AG09319 (cell line): ENCODE results near the gene UBR2.

ENCODE experiments used
- DNase-seq: peaks from one replicate; pipeline ENCODE4 v3.0.0-alpha.2; 2010; ENCODE audit warnings: low read depth; ENCODE audit errors: extremely low read depth
- TF ChIP-seq, protein P1 (sequence below): IDR thresholded peaks from 2 replicates; pipeline ENCODE4 v1.5.1; 2011; ENCODE audit warnings: low read depth, mild to moderate bottlenecking, inconsistent platforms, low read length, moderate library complexity

UBR2 gene

DNA sequence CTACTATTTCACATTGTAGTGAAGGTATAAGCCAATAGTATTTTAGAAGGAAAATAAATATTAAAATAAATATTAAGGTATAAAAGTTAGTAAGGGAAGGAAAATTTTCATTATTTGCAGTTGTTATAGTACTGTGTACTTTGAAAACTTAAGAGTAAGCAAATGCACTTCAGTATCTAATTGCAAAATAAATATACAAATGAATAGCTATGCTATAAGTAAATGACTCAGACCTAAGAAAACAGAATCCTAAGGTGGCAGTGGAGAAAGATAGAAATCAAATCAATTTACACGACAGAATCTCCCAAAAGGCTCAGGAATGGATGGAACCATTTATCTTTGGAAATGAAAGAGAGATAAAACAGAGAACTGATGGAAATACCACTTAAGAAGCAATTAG, 24.7 kb upstream of the UBR2 start:
- no peak for DNase-seq
- TF ChIP-seq, protein P1, sequence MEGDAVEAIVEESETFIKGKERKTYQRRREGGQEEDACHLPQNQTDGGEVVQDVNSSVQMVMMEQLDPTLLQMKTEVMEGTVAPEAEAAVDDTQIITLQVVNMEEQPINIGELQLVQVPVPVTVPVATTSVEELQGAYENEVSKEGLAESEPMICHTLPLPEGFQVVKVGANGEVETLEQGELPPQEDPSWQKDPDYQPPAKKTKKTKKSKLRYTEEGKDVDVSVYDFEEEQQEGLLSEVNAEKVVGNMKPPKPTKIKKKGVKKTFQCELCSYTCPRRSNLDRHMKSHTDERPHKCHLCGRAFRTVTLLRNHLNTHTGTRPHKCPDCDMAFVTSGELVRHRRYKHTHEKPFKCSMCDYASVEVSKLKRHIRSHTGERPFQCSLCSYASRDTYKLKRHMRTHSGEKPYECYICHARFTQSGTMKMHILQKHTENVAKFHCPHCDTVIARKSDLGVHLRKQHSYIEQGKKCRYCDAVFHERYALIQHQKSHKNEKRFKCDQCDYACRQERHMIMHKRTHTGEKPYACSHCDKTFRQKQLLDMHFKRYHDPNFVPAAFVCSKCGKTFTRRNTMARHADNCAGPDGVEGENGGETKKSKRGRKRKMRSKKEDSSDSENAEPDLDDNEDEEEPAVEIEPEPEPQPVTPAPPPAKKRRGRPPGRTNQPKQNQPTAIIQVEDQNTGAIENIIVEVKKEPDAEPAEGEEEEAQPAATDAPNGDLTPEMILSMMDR: no peak

DNA sequence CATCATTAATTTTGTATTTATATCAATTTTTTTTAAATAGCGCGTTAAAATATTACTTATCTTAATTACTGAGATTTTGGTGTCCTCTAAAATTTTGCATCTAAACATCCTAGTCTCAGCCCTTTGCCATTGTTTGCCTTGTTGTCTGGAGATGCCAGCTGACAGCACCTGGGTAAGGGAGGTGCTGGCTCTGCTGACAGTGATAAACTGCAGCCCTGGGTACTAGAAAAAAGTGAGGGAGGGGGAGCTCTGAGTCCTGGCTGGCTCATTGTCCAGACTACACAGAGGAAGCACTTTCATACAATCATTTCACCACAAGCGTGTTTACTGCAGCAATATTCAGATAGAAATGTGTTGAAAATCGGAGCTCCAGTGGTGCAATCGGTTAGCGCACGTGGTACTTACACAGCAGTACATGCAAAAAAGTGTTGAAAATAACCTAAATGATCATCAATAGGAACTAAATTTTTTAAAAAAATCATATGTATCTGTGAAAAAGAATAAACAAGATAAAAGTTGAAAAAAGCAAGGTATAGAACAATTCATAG, 18.5 kb upstream of the UBR2 start:
- no peak for DNase-seq

DNA sequence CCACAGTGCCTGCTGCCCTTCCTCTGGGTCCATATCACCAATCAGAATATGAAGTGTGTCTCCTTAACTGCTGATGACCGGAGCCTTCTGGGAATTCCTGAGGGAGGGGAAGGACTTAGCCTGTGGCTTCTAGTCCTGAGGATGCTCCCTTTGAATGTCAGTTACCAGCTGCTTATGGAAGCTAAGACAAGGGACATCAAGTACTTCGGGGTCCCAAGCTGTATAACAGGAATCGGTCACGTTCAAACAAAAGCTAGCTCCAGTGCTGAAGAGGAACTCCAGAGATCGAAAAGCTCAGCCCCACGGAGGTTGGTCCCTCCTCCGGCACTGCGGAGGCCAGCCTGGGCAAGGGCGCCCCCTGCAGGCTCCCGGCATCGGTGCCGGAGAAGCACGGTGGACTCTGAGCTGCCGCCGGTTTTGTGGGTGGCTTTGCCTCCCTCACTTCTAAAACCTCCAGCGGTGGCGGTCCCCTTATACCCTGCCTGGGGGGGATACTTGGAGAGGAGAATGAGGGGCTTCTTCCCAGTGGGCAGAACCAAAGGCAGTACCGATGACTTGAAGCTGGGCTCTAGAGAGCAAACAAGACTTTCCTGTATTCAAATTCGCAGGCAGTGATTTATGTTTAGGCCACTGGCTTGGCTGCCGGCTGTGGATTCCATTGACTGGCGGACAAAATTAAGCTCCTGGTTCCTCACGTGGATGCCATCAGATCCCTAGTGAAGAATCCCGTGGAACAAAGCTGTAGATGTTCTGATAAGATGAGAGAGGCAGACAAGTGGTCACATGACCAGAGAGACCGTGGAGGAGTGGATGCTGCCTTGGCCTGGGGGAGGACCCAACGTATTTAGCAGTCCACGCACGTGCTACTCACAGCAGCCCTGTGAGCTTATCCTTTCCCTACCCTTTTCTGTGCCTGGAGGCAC, 16.2 kb upstream of the UBR2 start:
- TF ChIP-seq, protein P1: peak; percentile 100
- DNase-seq: peak; percentile 41

More for the DNA sequence above, 18.5 kb upstream of the UBR2 start:
- TF ChIP-seq, protein P1: no peak

DNA sequence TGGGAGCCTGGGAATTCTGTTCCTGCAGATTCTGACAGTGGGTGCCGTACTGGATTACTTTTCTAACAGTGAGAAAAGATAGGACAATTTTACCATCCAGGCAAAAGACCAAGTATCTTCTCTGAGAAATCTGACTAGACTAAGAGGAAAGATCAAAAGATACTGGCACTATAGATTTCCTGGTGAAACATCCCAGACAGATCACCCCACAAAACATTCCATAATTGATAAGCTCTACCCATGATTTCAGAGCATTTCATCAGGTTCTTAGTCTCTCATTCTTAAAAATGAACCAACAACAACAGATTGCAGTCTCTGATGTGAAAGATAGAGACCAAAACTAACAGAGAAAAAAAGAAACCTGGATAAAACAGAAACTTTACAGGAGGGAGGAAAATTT, 13.6 kb upstream of the UBR2 start:
- DNase-seq: no peak
- TF ChIP-seq, protein P1: no peak

DNA sequence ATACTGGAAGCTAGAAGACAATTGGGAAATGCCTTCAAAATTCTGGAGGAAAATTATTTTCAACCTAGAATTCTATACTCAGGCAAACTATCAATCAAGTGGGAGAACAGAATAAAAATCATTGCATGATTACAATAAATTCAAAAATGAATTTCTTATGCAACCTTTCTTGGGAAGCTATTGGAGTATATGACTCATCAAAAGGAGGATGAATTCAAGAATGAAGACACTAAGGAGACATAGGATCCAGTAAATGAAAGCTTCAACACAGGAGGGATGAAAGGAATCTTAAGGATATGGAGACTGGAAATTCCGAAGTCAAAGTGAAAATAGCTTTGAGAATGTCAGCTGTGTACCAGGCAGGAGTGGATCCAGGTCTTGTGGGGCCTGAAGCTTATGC, 12.6 kb upstream of the UBR2 start:
- no peak for DNase-seq
- TF ChIP-seq, protein P1: no peak

DNA sequence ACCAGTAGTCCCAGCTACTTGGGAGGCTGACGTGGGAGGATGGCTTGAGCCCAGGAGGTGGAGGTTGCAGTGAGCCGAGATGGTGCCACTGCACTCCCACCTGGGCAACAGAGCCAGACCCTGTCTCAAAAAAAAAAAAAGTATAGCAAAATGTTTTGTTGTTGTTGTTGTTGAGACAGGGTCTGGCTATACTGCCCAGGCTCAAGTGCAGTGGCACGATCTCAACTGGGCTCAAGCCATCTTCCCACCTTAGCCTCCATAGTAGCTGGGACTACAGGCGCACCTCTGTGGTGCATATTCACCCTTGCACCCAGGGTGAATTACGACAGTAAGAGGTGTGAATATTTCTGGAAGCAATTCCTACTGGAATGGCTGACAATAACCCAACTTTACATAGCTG, 11.4 kb upstream of the UBR2 start:
- TF ChIP-seq, protein P1: no peak
- no peak for DNase-seq

DNA sequence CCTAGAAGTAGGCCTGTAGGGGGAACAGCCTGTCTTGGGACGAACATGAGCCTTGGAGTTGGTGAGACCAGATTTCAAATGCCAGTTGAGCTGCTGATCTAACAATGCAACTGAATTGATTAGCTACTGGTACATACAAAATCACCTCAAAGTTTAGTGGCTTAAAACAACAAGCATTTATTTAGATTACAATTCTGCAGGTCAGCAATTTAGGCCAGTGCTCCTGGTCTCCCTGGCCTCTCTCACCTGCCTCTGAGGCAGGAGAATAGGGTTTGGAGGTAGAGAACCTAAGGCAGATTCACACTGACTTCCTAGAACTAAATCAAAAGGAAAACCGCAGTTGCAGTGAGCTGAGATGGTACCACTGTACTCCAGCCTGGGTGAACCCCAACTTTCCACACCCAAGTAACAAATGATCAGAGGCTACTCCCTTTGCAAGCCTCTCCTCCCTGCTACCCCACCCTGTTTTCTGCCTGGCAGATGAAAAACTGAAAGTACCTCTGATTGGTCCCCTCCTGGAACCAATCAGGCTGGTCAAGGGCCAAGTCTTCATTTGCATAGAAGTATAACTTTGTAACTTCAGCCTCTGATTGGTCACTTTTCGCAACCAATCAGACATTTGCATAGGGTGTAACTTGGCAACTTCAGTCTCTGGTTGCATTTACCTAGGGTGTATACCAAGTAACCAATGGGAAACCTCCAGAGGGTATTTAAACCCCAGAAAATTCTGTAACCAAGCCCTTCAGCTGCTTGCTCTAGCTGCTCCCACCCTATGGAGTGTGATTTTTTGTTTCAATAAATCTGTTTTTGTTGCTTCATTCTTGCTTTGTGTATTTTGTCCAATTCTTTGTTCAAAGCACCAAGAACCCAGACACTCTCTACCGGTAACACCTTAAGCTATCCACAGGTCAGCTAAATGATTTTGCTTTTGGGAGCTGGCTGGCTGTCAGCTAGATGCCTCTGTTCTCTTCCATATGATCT, 8.1 kb upstream of the UBR2 start:
- no peak for DNase-seq
- TF ChIP-seq, protein P1: no peak
